GM12872 (cell line): ENCODE measurements around the gene CFAP299.

Experiments
- CTCF ChIP-seq: IDR thresholded peaks from 3 replicates; pipeline ENCODE4 v1.5.1; 2011; ENCODE audit warnings: low read depth, mild to moderate bottlenecking, low read length, moderate library complexity; ENCODE audit not compliant: insufficient read depth

CFAP299 gene

GRCh38 chr4:80335554-80336358 lies at the start of gene CFAP299:
Gene CFAP299, plus strand, starts transcription at chr4:80335730.
- peak; percentile 40; the same call in 1 of the 3 replicates for TF ChIP-seq CTCF

- TF ChIP-seq CTCF: no peak
Observed at GRCh38 chr4:80286451-80286850, 49.1 kb upstream of the CFAP299 start.

GRCh38 chr4:80294206-80294605 lies 41.3 kb upstream of the CFAP299 start:
- TF ChIP-seq CTCF: no peak

- no peak for TF ChIP-seq CTCF
Observed at GRCh38 chr4:80295336-80295735, 40.2 kb upstream of the CFAP299 start.

- no peak for TF ChIP-seq CTCF
Observed at GRCh38 chr4:80295826-80296225, 39.7 kb upstream of the CFAP299 start.

GRCh38 chr4:80301884-80302283 lies 33.6 kb upstream of the CFAP299 start:
- TF ChIP-seq CTCF: no peak

- TF ChIP-seq CTCF: no peak
Observed at GRCh38 chr4:80302616-80303223, 32.8 kb upstream of the CFAP299 start.
